GM21576 (cell line): ENCODE results near the gene TBL3.
A peak's percentile ranks its signal among the peaks of the same experiment; 100 is the strongest.
"Not testable (repeated sequence)": the region's sequence is repeated elsewhere in the genome, so short reads cannot be mapped to it uniquely, and the experiment has no call there.

ENCODE experiments used
- ATAC-seq: cut with Tn5 transposase; IDR thresholded peaks from one replicate; pipeline ENCODE4 v1.9.1; 2021; ENCODE audit warnings: mild to moderate bottlenecking, moderate library complexity; ENCODE audit not compliant: unreplicated experiment

The TBL3 gene

DNA sequence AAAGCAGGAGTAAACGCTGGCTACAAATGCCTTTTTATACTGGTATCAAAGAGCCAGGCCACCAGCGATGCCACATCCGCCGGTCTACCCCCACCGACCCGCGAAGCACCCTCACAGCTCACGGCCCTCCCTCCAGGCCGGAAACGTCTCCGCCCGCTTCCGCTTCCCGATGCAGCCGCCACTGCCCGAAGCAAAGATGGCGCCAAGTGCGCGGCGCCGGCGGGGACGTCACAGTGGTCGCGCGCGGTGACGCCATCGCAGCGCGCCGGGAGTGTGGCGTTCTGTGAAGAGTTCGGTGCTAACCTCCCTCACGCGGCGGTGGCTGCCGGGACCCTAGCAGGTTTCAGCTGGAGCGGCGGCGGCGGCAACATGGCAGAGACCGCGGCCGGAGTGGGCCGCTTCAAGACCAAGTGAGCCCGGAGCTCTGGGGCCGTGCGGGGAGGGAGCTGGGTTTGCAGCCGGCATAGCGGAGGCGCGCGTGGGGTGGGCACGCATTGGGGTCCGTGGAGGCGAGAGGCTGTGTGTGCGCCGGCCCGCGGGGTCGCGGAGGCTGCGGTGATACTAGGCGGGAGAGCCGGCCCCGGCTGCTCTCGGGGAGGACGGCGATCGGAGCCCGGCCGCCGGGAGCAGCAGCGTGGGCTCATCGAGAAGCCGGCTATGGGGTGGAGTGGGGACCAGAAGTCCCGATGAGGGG lies at the start of gene TBL3:
Gene TBL3, plus strand, starts transcription at position 258 of the 694 bp plus-strand sequence. Its CDS starts 112 bp downstream, at position 370.
- ATAC-seq: peak; percentile 69

DNA sequence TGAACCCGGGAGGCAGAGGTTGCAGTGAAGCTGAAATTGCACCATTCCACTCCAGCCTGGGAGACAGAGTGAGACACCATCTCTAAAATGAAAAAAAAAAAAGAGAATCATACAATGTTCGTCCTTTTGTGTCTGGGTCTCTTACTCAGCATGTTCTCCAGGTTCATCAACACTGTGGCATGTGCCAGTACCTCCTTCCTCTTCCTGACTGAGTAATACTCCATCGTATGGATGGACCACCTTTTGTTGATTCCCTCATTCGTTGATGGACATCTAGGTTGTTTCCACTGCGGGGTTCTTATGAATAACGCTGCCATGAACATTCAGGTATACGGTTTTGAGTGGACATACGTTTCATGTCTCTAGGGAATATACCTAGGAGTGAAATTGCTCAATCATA lies 49.5 kb upstream of the TBL3 start:
- no peak for ATAC-seq

DNA sequence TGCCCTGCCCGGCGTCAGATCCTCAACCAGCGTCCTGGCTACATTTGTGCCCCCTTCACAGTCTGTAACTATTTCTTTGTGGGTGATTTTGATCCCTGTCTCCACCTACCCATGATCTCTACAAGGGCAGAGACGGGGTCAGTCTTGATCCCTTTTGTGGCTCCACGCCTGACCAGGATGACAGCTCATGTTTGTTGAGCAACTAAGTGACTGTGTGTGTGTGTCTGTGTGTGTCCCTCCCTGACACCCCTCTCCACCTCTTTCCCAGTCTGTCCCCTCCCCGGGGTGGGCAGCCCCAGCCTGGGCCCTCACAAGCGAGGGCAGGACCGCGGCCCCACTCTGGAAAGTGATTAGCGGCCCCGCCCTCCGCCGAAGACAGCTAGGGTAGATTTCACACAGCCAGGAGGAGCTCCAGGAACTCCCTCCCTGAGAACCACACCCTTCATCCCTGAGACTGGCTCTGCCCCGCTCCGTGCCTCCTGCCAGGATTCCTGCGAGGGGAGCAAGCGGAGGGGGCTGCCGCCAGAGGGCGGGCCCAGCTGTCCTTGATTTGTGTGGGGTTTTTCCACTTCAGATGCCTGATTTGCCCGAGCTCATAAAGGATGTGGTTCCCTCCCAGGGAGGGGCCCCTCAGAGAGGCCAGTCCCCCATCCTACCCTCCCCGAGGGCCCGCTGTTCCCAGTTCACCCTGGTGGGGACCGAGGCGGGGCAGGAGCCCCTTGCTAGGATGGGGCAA lies 48.4 kb upstream of the TBL3 start:
- no peak for ATAC-seq

DNA sequence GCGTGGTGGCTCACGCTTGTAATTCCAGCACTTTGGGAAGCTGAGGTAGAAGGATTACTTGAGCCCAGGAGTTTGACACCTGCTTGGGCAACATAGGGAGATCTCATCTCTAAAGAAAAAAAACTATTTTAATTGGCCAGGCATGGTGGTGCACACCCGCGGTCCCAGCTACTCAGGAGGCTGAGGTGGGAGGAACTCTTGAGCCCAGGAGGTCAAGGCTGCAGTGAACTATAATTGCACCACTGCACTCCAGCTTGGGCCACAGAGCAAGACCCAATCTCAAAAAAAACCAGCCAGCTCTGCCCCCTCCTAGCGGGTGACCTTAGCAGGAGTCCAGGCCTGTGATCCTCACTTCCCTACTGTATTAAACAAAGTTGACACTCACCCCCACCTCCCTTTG lies 47.8 kb upstream of the TBL3 start:
- ATAC-seq: no peak

DNA sequence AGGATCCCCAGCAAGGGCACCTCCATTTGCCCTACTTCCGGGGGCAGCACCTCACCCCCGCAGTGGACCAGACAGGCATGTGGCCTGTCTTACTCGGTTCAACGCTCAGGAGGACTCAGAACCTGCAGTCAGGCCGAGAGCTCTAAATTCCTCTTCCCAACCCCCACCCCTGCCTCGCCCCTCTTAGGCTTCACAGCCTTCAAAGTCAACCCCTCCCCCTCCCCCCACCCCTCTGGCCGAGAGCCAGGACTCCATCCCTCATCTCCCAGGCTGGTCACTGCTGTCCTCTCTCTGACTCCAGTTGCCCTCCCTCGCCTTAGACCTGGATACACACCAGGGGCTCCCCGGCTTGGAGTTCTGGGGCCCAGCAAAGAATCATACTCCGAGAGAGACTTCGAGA lies 45.6 kb upstream of the TBL3 start:
- no peak for ATAC-seq

DNA sequence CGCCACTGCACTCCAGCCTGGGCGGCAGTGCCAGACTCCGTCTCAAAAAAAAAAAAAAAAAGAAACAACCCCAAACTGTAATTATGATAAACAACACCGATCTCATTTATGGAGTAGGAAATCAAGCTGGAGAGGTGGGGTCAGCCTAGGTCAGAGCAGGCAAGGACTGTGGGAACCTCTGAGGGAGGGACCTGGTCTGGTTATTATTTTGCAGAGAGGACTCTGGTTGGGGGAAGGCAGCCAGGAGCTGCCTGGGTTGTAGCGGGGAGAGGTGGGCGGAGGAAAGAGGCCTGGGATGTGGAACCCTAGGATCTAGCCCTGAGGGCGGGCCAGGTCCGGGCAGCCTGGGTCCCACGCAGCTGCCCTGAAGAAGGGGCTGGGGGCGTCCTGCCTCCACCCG lies 42.7 kb upstream of the TBL3 start:
- ATAC-seq: no peak

DNA sequence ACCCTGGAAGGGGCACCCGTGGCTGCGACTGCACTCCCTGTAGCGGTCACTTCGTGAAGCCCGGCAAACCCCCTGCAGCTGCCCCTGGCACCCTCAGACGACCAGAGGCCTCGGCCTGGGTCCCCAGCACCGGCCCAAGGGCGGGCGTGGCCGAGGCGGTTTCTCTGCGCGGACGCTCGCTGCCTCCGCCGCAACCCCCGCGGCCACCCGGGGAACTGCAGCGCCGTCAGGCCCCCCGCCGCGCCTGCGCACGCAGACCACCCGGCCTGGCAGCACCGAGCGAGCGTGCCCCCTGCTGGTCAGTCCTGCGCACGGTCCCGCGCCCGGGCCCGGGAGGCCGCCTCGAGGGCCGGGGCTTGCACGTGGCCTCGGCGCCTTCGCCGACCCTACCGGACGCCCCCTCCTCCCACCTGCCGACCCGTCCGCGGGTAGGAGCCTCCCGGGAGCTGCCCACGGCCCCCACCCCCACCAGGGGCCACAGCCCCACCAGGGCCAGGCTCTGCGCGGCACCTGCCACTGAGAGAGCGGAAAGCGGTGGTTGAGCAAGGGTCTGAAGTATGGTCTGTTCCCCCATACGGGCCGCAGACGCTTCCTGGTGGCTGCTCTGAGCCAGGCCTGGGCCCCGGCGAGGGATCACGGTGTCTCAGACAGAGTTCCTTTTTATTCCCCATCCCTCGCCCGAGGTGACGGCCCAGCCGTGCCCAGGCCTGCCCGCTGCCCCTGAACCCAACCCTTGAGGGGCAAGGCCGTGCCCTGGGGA lies 42.1 kb upstream of the TBL3 start:
- peak; percentile 83 for ATAC-seq

DNA sequence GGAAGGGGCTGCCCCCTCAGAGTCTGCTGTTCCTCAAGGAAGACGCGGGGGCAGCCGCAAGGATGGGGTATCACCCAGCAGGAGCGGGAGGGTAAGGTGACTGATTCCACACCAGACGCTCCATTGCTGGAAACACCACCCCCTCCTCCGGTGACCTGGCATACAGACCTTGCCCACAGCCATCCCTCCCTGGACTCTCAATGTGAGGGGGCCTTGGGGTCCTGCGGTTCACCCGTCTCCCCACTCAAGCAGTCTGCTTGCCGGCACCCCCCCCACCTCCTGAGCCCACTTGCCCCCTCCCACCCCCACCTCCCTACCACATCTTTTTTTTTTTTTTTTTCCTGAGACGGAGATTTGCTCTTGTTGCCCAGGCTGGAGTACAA lies 41.5 kb upstream of the TBL3 start:
- ATAC-seq: no peak

DNA sequence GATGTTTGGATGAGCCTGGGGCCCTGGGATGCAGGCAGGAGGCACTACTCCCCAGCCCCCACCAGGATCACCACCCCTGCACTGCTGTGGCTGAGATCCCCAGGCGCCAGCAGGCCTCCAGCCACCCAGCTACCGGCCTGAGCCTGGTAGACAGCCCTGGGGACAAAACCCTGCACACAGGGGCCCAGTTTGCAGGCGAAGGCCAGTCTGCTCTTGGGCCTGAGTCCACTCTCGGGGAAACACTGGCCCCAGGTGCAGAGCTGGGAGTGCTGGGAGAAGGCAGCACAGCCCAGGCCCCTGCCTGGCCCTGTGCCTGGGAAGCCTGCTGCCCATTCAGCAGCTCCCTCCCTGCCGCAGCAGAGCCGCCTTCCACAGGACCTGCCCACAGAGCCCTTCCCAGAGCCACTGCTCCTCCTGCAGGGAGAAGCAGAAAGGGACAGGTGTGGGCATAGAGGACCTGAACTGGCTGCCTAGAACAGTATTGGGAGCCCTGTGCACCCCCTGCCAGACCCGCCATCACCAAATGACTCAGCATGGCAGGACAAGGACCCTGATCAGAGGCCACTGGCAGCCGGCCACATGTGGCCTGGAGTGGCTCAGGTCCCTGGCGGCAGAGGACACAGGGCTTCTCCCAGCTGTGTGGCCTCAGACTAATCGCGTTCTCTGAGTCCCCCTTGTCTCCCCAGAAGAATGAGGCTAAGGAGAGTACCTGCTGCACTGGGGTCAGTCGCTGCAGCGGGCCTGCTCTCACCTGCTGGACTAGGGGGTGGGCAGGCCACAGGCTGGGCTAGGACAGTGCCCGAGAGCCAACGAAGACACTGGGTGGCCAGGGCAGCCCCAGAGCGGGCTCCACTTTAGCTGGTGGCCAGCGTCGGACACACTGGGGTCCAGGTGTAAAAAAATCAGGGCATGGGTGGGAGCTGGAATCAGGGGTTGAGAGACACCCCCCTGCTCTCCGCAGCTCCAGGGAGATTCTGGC lies 39.5 kb upstream of the TBL3 start:
- no peak for ATAC-seq

DNA sequence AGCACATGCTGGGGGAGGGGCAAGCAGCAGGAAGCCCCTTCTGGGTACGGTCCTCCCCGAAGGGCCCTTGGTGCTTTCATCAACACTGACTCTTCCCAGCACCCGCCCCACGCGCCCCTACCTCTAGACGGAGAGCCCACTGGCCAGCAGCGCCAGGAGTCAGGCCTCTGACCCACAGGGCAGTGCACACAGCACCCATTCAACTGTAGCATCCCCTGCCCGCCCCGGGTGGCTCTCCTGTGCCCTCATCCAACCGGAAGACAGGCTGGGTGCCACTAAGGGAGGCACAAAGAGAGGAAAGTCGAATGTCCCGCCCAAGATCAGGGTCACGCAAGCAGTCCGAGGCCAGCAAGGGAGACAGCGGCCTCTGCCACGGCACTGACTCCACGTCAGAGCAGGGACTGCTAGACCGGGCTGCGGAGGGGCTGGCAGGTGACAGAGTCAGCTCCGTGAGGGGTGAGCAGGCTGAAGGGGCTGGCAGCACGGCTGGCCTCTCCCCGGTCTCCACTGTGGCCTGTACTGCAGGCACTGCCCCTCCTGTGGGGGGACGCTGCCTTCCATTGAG lies 38.7 kb upstream of the TBL3 start:
- ATAC-seq: no peak

DNA sequence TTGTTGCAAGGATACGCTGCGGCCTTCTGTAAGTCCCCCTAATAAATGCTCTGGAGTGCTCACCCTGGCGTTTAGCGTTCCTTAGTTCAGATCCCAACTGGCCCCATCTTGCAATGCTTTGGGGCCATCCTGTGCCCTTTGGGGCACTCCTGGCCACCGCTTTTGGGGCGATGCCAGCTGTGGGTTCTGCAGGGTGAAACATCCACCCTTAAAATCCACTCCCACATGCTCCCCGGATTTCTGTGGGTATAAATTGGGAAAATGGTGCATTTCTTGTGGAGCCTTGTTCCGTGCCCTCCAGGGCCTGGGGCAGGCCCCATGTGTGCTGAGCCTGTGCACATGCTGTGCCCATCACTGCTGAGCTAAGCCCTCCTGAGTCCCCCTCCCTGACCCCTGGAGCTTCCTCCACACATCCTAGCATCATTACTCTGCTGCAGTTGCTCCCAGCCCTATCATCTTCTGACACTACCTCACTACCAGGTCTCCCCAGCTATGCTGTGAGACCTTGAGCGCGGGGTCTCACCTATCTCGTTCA lies 34.8 kb upstream of the TBL3 start:
- no peak for ATAC-seq

DNA sequence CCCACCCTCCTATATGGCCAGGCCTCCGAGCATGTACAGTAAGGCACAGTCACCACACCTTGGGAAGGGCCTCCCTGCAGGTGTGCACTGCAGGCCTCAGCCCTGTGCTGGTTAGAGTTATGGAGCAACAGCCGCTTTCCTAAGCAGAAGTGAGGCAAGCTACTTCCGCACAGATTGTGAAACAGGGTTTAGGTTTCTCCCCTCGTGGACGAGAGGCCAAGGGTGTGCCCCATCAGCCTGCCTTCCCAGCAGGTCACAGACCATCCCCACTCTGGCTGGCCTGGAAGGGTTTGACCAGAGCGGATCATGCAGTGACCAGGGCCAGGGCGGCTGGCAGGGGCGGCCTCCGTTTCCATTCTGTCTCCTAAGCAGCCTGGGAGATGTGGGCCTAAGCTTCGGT lies 33.5 kb upstream of the TBL3 start:
- no peak for ATAC-seq

DNA sequence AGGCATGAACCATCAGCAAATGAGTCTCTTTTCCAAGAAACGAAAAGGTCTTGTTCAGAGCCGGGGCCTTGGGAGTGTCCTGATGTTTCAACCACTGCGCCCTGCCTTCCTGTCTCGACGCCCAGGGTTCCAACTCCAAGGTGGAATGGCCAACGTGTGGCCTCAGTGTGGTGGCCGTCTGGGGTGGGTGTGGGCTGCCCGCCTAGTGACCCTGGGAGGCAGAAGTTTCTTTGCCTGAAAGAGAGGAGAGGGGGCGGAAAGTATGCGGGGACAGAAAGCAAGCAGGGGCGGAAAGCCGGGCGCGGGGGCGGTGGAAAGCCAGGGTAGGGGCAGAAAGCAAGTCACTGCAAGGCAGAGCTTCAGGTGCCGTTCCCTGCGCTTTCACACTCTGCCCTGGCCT lies 32.9 kb upstream of the TBL3 start:
- ATAC-seq: no peak

DNA sequence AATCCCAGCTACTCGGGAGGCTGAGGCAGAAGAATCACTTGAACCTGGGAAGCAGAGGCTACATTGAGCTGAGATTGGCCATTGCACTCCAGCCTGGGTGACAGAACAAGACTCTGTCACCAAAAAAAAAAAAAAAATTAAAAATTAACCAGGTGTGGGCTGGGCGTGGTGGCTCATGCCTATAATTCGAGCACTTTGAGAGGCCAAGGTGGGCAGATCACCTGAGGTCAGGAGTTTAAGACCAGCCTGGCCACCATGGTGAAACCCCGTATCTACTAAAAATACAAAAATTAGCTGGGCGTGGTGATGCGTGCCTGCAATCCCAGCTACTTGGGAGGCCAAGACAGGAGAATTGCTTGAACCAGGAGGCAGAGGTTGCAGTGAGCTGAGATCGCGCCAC lies 32.0 kb upstream of the TBL3 start:
- not testable (repeated sequence) for ATAC-seq

DNA sequence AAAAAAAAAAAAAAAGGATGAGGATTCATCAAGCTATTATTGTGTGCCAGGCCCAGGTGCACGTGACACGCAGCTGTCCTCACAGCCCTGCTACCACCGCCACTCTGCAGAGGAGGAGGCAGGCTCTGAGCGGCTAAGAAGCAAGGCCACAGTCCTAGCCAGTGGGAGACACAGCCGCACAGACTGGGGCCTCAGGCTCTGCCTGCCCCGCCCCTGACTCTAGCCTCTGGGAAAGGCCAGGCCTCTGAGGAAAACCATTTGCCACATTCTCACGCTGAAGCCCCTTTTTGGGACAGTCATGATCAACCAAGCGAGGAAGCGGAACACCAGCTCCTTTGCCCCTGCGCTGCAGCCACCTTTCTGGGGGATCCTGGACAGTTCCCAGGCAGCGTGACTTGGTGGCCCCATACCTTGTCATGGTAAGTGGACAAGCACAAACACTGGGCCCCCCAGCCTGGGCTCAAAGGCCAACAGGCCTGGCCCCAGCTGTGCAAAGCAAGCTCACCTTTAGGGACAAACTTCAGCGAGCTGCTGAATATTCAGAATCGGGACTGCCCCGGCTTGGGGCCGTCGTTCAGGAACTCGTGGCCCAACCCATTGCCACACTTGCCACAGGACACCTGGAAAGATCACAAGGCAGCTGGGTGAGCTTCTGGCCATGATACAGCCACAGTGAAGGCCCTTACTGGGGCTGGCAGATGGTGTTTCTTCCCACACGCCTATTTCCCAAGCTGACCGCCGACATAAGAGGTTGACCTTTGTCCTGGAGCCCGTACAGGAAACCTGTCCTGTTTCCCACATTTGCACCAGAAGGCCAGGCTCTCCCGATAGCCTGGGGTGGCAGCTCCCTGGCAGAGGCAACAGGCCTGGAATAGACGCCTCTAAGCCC lies 31.3 kb upstream of the TBL3 start:
- ATAC-seq: no peak

DNA sequence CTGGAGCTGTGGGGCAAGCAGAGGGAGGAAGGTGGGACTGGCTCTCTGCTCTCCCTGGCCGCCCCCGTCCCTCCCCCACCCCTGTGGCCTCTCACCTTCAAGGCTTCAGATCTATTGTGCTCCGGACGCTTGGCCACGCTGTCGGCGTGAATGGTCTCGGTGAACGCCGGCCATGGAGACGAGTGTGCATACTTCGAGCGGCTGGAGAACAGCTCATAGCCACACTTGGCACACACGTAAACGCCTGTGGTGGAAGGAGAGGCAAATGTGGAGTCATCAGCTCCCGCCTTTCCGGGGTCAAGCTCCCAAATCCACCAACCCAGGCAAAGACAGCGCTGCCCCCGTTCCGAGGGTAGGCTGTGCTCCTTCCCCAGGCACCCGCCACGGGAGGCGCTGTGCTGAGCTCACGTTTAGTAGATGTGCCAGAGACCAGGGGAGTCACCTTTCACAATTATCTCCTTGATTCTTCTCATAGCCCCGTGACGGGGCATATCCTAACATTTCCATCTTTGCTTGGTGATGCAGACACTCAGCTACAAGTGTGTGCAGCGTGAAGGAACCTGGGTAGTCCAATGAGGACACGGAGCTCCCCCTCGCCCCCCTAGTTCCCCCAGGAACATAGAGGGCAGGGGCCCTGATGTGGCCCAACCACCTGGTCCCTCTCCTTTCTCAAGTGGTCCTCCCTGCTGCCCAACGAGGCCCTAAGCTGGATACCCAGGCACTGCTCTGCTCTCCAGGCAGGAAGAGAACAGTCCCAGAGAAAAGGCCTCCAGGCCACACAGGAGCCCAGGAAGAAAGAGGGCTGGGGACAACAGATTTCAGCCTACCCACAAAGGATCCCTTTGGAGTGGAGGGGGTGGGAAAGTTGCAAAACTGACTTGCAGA lies 30.4 kb upstream of the TBL3 start:
- ATAC-seq: no peak

DNA sequence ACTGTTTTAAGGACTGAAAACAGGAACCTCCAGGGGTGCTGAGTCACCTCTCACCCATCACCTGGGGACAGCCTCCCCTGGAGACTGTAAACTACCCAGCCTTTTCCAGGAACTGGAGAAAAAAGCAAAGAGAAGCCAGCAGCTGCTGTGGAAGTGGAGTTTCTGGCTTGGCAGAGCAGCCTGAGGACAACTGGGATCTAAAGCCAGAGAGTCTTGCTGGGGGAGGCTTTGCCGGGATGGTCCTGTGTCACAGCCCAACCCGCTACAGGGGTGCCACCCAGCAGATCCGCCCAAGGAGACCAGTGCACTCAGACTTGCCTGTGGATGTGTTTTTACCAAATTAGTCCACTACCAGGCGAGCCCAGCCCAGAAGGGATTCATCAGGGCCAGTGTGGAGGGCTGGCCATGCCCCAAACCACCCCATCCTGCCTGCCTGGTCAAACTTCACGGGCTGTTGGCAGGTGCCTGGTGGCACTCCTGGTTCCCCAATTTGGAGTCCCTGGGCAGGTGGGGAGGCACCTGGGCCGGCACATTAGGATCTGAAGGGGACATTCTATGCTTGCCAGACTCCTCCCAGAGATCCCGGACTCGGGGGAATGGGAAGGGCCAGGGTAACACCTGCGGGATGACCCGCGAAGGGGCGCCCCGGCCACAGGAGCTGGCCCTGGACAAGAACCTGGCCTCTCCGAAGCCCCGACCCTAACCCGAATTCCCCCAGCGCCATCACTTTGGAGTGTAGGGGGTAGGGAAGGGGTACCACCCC lies 29.6 kb upstream of the TBL3 start:
- no peak for ATAC-seq
